GM18526 (cell line): ENCODE measurements around the gene ZNF423.

Source experiments
- POLR2A ChIP-seq: IDR thresholded peaks from 3 replicates; pipeline ENCODE4 v1.6.1; 2011; ENCODE audit not compliant: insufficient read length; ENCODE audit errors: extremely low read depth

The ZNF423 gene

GRCh38 chr16:49657736-49658465 is 198.0 kb downstream of the ZNF423 start:
- no peak for TF ChIP-seq POLR2A

GRCh38 chr16:49654425-49654824 is 201.5 kb downstream of the ZNF423 start:
- TF ChIP-seq POLR2A: no peak

- no peak for TF ChIP-seq POLR2A
Measured at GRCh38 chr16:49653577-49653976, 202.3 kb downstream of the ZNF423 start.

GRCh38 chr16:49653173-49653570 is 202.7 kb downstream of the ZNF423 start:
- no peak for TF ChIP-seq POLR2A

GRCh38 chr16:49652456-49653172 is 203.3 kb downstream of the ZNF423 start:
- no peak for TF ChIP-seq POLR2A

GRCh38 chr16:49651996-49652395 is 203.9 kb downstream of the ZNF423 start:
- TF ChIP-seq POLR2A: no peak

- no peak for TF ChIP-seq POLR2A
Measured at GRCh38 chr16:49651226-49651625, 204.7 kb downstream of the ZNF423 start.

- no peak for TF ChIP-seq POLR2A
Measured at GRCh38 chr16:49650603-49651002, 205.3 kb downstream of the ZNF423 start.

GRCh38 chr16:49649013-49649765 is 206.7 kb downstream of the ZNF423 start:
- TF ChIP-seq POLR2A: no peak

GRCh38 chr16:49647673-49648072 is 208.2 kb downstream of the ZNF423 start:
- no peak for TF ChIP-seq POLR2A

- TF ChIP-seq POLR2A: no peak
Measured at GRCh38 chr16:49645263-49645662, 210.6 kb downstream of the ZNF423 start.

- no peak for TF ChIP-seq POLR2A
Measured at GRCh38 chr16:49644145-49644463, 211.8 kb downstream of the ZNF423 start.

GRCh38 chr16:49643429-49644144 is 212.3 kb downstream of the ZNF423 start:
- no peak for TF ChIP-seq POLR2A

GRCh38 chr16:49641250-49641649 is 214.7 kb downstream of the ZNF423 start:
- no peak for TF ChIP-seq POLR2A

- TF ChIP-seq POLR2A: no peak
Measured at GRCh38 chr16:49640581-49640980, 215.3 kb downstream of the ZNF423 start.
